ENCODE measurements around the gene FBL.
A peak's percentile ranks its signal among the peaks of the same experiment; 100 is the strongest.
"Not testable (repeated sequence)": the region's sequence is repeated elsewhere in the genome, so short reads cannot be mapped to it uniquely, and the experiment has no call there.

FBL gene
- 56.6 to 87.1 (median 78.2) reads per million in 4 donors for total RNA-seq

- peak; percentile 93 to 98 (median 96) for DNase-seq
Measured at GRCh38 chr19:39845933-39846677, at the start of gene FBL. FBL (minus strand) TSS chr19:39846379; CDS start chr19:39846300, 79 bp downstream.

GRCh38 chr19:39895096-39895495 lies 48.9 kb upstream of the FBL start:
- not testable (repeated sequence) for DNase-seq

GRCh38 chr19:39894236-39894606 lies 48.0 kb upstream of the FBL start:
- not testable (repeated sequence) for DNase-seq

- not testable (repeated sequence) for DNase-seq
Measured at GRCh38 chr19:39893366-39894235, 47.4 kb upstream of the FBL start.

- DNase-seq: not testable (repeated sequence)
Measured at GRCh38 chr19:39892506-39892902, 46.3 kb upstream of the FBL start.

- not testable (repeated sequence) for DNase-seq
Measured at GRCh38 chr19:39891660-39892505, 45.7 kb upstream of the FBL start.

- no peak for DNase-seq
Measured at GRCh38 chr19:39890755-39891551, 44.8 kb upstream of the FBL start.

- DNase-seq: not testable (repeated sequence)
Measured at GRCh38 chr19:39889872-39890754, 43.9 kb upstream of the FBL start.

GRCh38 chr19:39887456-39887951 lies 41.3 kb upstream of the FBL start:
- DNase-seq: not testable (repeated sequence)

GRCh38 chr19:39885821-39886554 lies 39.8 kb upstream of the FBL start:
- DNase-seq: not testable (repeated sequence)

GRCh38 chr19:39884721-39885120 lies 38.5 kb upstream of the FBL start:
- not testable (repeated sequence) for DNase-seq

- not testable (repeated sequence) for DNase-seq
Measured at GRCh38 chr19:39882645-39883044, 36.5 kb upstream of the FBL start.

- DNase-seq: peak in 2 of 5 donors; percentile 19 to 48
Measured at GRCh38 chr19:39881495-39882110, 35.4 kb upstream of the FBL start.

- not testable (repeated sequence) for DNase-seq
Measured at GRCh38 chr19:39880241-39880640, 34.1 kb upstream of the FBL start.

GRCh38 chr19:39879796-39880195 lies 33.6 kb upstream of the FBL start:
- not testable (repeated sequence) for DNase-seq

GRCh38 chr19:39878866-39879265 lies 32.7 kb upstream of the FBL start:
- not testable (repeated sequence) for DNase-seq

- no peak for DNase-seq
Measured at GRCh38 chr19:39878398-39878797, 32.2 kb upstream of the FBL start.

GRCh38 chr19:39877982-39878381 lies 31.8 kb upstream of the FBL start:
- DNase-seq: not testable (repeated sequence)

- not testable (repeated sequence) for DNase-seq
Measured at GRCh38 chr19:39877488-39877887, 31.3 kb upstream of the FBL start.
